Sigmoid colon (tissue), 7 donors: Measurements from ENCODE around the gene GNAS-AS1. TPM values are rescaled to one million over a fixed set of nuclear protein-coding genes. Genes with fewer than 3 reads are reported as not detected.
"Not testable (repeated sequence)": the region's sequence is repeated elsewhere in the genome, so short reads cannot be mapped to it uniquely, and the experiment has no call there.

Source experiments
- DNase-seq: peaks from one replicate; pipeline ENCODE4 v3.0.0-alpha.2; 2019
- H3K27ac ChIP-seq, 4 donors: fragments of 200-600 bp; sonication (generic); one replicate each; pipeline ENCODE4 v1.5.1; 2016 to 2019; ENCODE audit warnings: mild to moderate bottlenecking in 1 of 4
- H3K27me3 ChIP-seq, 3 donors: fragments of 200-600 bp; sonication (generic); one replicate each; pipeline ENCODE4 v1.5.1; 2019; ENCODE audit warnings: mild to moderate bottlenecking in 1 of 3
- H3K36me3 ChIP-seq, 4 donors: fragments of 200-600 bp; sonication (generic); one replicate each; pipeline ENCODE4 v1.5.1; 2016 to 2019
- H3K4me1 ChIP-seq, 4 donors: fragments of 200-600 bp; sonication (generic); one replicate each; pipeline ENCODE4 v1.5.1; 2017 to 2019
- H3K4me3 ChIP-seq, 4 donors: fragments of 200-600 bp; sonication (generic); one replicate each; pipeline ENCODE4 v1.5.1; 2017 to 2019; ENCODE audit warnings: mild to moderate bottlenecking in 2 of 4, moderate library complexity in 1 of 4
- H3K9me3 ChIP-seq, 4 donors: fragments of 200-600 bp in 3 of 4; sonication (generic) in 3 of 4; one replicate each; pipeline versions ENCODE4 v1.5.1 to v1.6.1; 2013 to 2019
- CTCF ChIP-seq, 4 experiments: fragments of 450-650 bp in 3 of 4; fragments of 200-600 bp in 1 of 4; IDR thresholded peaks; one replicate each; pipeline ENCODE4 v1.5.1; 2016 to 2019; ENCODE audit warnings: antibody characterized with exemption in 4 of 4, mild to moderate bottlenecking in 3 of 4, moderate library complexity in 2 of 4
- EP300 ChIP-seq, 4 donors: sonication (generic); formaldehyde crosslinking; IDR thresholded peaks; one replicate each; pipeline ENCODE4 v1.6.1; 2017; ENCODE audit warnings: antibody characterized with exemption in 4 of 4
- POLR2A ChIP-seq, 2 donors: fragments of 450-650 bp; IDR thresholded peaks; one replicate each; pipeline ENCODE4 v1.6.1; 2016; ENCODE audit warnings: antibody characterized with exemption in 2 of 2, mild to moderate bottlenecking in 2 of 2, moderate library complexity in 2 of 2
- POLR2AphosphoS5 ChIP-seq, 4 donors: sonication (generic); formaldehyde crosslinking; IDR thresholded peaks; one replicate each; pipeline ENCODE4 v1.6.1; 2017; ENCODE audit warnings: antibody characterized with exemption in 4 of 4
- WGBS, 2 donors: extraction: QIAGEN DNeasy Blood & Tissue Kit; methylation state at CpG; one replicate each; pipeline ENCODE4 v1.1.7; 2013; 5-methylcytosine and 5-hydroxymethylcytosine counted together
- intact Hi-C: fragments of 100-400 bp; cut with DNase I; formaldehyde crosslinking; loops from one replicate; pipeline ENCODE4 v1.15.1; 2023
- polyA plus RNA-seq, 3 donors: library from polyadenylated mRNA; stranded (reverse); fragments of 200-250 nt; gene quantifications; one replicate each; pipeline ENCODE4 v1.2.3, GENCODE V29; 2013
- total RNA-seq, 4 donors: library from RNA; depleted of rRNA; stranded (reverse); fragments of >200 nt; gene quantifications; one replicate each; pipeline ENCODE4 v1.1.0, GENCODE V29; 2016
- donor health status: healthy with polysubstance abuse.
- donor health status: Bipolar disorder and iron deficiency.
- donor health status: healthy.

The GNAS-AS1 gene
- total and polyA plus RNA-seq, 7 donors, result 0.33 to 0.69 (median 0.36) TPM; not detected in 4

- Histone ChIP-seq H3K4me3 (no peak overlapping the region), H3K27me3 (no peaks in the 10 kb centered on the region), H3K27ac (no peak overlapping the region), H3K4me1 (peaks cover 0 to 9% (median 5%) of the 10 kb centered on the region in 4 donors), H3K36me3 (no peaks in the 10 kb centered on the region), H3K9me3 (no peaks in the 10 kb centered on the region)
- TF ChIP-seq CTCF (IDR thresholded peaks at IDR 0.05) (no peak), POLR2A (IDR thresholded peaks at IDR 0.05) (no peak), EP300 (IDR thresholded peaks at IDR 0.05) (no peak), POLR2AphosphoS5 (IDR thresholded peaks at IDR 0.05) (no peak)
- no peak for DNase-seq
- intact Hi-C loops, result no loop called here
- 81% methylated on average over 8 of the region's 8 CpGs for WGBS, 2 donors
Observed at GRCh38 chr20:58824843-58825242, 25.9 kb downstream of the GNAS-AS1 start.

DNA sequence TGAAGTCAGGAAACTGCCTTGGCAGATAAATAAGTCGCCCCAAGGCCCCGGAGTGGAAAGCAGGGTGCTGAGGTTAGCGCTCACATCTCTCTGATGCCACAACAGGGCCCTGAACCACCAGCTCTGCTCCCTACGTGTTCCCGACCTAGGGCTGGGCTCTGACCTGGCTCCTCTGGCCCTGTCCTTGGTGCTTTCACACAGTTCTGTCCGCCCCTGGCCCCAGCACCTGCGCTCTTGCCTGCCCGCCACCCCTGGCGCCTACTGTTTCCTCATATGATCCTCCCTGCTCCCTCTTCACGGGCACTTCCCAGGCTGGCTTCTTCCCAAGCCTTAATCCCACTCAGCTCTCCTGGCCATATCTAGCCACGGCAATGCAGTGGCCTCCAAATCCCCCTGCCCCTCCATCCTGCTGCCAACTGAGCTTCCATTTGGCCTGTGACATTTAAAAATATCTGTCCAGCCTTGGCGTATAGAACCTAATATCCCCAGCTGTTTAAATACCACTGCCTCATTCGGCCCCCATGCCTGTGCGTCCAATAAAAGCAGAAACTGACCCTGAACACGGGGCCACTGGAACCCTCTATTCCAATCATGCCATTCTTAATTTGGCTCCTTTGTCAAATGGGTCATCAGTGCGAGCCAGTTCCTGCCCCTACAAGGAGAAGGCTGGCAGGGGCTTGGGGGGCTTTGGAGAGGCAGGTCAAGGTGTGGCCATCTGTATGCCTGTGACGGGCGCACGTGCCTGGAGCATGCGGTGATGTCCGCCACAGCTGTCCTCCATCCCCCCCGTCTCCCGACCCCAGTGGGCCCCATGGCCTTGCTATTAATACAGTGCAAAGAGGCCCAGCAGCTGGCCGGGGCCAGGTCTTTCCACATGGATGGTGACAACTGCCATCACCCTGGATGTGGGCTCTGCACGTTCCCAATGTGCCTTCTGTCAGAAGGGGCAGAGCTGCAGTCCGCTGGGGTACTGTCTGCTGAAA, 27.7 kb downstream of the GNAS-AS1 start:
- H3K27ac ChIP-seq, result no peak overlapping the region
- intact Hi-C loops, result no loop called here
- 90 to 93% methylated on average over 26 of the region's 26 CpGs for WGBS, 2 donors
- no peak for TF ChIP-seq CTCF (IDR thresholded peaks at IDR 0.05)
- no peak for TF ChIP-seq EP300 (IDR thresholded peaks at IDR 0.05)
- no peak for TF ChIP-seq POLR2A (IDR thresholded peaks at IDR 0.05)
- no peak for TF ChIP-seq POLR2AphosphoS5 (IDR thresholded peaks at IDR 0.05)
- no peaks in the 10 kb centered on the region for H3K9me3 ChIP-seq
- no peaks in the 10 kb centered on the region for H3K36me3 ChIP-seq
- no peak for DNase-seq
- no peaks in the 10 kb centered on the region for H3K4me1 ChIP-seq
- no peaks in the 10 kb centered on the region for H3K27me3 ChIP-seq
- H3K4me3 ChIP-seq, result no peak overlapping the region

DNA sequence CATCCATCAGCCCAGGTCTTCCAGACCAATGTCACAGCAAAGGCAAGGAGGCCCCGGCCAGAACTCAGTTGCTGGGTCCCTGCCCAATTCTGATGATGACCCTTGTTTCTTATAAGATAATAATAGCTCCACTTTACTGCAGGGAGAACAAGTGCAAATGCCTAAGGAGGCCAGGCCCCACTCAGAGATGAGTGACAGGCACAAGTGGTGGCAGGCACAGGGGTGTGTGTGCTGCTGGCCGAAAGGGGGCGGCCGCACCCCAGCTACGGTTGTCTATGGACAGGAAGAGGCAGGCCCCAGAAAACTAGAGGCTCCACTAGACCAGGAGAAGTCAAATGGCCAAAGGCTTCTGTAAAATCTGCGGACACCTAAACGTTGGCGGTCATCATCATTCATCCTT, 28.6 kb downstream of the GNAS-AS1 start:
- no peaks in the 10 kb centered on the region for H3K4me1 ChIP-seq
- H3K36me3 ChIP-seq, result no peaks in the 10 kb centered on the region
- no peak for TF ChIP-seq POLR2AphosphoS5 (IDR thresholded peaks at IDR 0.05)
- no peak for TF ChIP-seq CTCF (IDR thresholded peaks at IDR 0.05)
- TF ChIP-seq POLR2A (IDR thresholded peaks at IDR 0.05), result no peak
- no peak for TF ChIP-seq EP300 (IDR thresholded peaks at IDR 0.05)
- no peak overlapping the region for H3K4me3 ChIP-seq
- 90 to 91% methylated on average over 8 of the region's 8 CpGs for WGBS, 2 donors
- intact Hi-C loops, result no loop called here
- no peak overlapping the region for H3K27ac ChIP-seq
- DNase-seq, result no peak
- H3K9me3 ChIP-seq, result no peaks in the 10 kb centered on the region
- no peaks in the 10 kb centered on the region for H3K27me3 ChIP-seq

GRCh38 chr20:58820515-58820914, 30.2 kb downstream of the GNAS-AS1 start:
- H3K27ac ChIP-seq, DNase-seq, H3K36me3 ChIP-seq, H3K27me3 ChIP-seq, H3K4me3 ChIP-seq, intact Hi-C loops, H3K4me1 ChIP-seq, H3K9me3 ChIP-seq: not testable (repeated sequence)
- 89 to 90% methylated on average over 6 of the region's 6 CpGs for WGBS, 2 donors

DNA sequence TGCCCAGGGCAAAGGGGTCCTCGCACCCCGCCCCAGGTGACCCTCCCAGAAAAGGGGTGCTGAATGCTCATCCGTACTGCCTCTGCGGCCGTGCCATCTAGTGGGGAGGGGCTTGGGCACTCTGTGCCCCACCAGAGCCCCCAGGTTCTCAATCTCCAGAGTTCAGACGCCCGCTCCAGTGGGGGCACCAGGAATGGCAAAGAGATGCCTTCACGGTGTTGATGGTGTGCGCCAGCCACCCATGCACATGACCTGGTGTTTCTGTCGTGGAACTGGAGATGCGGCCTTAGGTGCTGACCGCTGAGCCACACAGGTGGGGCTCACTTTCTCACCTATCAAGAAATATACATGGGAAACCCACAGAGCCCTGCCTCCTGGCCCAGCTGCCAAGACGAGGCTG, 30.8 kb downstream of the GNAS-AS1 start:
- Histone ChIP-seq H3K27me3 (no peaks in the 10 kb centered on the region), H3K4me1 (no peaks in the 10 kb centered on the region), H3K36me3 (no peaks in the 10 kb centered on the region), H3K27ac (no peak overlapping the region), H3K4me3 (no peak overlapping the region), H3K9me3 (no peaks in the 10 kb centered on the region)
- 97% methylated on average over 13 of the region's 13 CpGs for WGBS, 2 donors
- intact Hi-C loops, result no loop called here
- no peak for DNase-seq
- TF ChIP-seq EP300 (IDR thresholded peaks at IDR 0.05) (no peak), POLR2A (IDR thresholded peaks at IDR 0.05) (no peak), POLR2AphosphoS5 (IDR thresholded peaks at IDR 0.05) (no peak), CTCF (IDR thresholded peaks at IDR 0.05) (no peak)
